ENCODE data around the gene LDLRAD3.
A peak's percentile ranks its signal among the peaks of the same experiment; 100 is the strongest.

Gene LDLRAD3

DNA sequence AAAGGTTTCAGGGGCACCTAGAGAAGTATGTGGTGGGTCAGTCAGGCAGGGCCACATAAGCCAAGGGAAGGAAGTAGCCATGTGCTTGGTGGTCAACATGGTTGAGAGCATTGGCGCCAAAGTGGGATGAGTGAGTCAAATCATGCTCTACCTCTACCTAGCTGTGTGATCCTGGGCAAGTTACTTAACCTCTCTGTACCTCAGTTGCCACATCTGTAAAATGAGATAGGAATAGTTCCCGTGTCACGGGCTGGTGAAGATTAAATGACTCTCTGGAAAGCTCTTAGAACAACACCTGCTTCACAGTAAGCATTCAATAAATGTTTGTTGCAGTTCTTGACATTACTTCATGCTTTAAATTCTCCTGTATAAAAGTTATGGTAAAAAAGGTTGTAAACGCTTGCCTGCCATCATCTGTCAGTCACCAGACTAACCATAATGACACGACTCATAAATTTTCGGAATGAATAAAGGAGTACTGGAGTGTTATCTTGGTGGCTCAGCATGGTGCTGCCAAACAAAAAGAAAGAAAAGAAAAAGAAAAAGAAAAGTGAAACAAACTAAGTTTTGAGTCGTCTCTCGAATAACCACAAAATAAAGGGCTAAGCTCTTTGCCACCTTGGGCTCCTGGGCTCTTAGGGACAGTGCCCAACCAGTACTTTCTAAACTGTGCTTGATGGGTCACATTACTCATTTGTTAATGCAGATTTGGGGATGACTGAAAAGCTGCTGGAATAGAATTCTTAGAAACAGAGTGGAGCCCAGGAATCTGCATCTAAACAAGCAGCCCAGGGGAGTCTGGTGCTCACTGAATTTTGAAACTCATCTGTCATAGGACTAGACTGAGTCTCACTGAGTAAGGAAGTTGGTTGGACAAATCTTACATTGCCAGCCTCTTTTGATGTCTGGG, 107.6 kb downstream of the LDLRAD3 start:
- no peak for DNase-seq

DNA sequence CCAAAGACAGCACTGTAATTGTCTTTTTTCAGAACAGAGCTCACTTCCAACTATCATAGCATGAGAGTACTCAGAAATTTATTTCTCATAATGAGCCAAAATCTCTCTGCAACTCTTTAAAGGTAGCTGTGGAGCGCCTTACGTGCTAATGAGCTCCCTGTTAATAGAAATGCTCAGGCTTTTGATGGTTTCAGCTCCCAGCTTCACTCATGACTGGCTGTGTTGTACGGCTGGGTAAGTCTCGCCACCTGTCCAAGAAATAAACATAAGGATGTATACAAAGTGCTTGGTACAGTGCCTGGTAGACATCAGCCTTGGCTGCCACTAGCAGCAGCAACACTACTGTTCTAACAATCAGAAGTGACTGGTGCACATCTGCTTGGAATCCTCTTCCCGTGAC, 109.4 kb downstream of the LDLRAD3 start:
- no peak for DNase-seq

DNA sequence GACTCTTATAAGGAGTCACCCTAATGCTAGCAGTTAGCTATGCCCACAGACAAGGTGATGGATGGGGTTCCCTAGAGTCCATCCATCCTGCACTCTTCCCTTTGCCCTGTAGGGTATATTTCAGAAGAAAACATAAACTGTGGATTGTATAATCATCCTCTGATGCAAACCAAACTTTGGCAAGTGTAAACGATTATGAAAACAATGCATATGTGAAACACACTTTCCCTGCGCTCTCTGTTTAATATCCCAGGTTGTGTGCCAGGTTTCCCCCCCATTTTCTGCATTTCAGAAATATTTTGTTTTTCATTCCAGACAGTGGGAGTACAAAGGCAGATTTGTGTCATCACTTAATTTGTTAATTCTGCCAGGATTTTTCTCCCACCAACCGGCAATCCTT, 110.0 kb downstream of the LDLRAD3 start:
- DNase-seq: no peak

DNA sequence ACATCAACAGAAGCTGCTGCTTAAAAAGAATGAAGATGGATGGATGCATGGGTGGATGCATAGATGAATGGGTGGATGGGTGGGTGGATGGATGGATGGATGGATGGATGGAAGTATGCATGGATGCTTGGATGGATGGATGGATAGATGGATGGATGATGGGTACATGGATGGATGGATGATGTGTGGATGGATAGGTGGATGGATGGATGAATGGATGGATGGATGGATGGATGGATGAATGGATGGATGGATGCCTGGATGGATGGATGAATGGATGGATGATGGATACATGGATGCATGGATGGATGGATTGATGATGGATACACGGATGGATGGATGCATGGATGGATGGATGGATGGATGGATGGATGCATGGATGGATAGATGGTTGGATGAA, 110.8 kb downstream of the LDLRAD3 start:
- DNase-seq: no peak

DNA sequence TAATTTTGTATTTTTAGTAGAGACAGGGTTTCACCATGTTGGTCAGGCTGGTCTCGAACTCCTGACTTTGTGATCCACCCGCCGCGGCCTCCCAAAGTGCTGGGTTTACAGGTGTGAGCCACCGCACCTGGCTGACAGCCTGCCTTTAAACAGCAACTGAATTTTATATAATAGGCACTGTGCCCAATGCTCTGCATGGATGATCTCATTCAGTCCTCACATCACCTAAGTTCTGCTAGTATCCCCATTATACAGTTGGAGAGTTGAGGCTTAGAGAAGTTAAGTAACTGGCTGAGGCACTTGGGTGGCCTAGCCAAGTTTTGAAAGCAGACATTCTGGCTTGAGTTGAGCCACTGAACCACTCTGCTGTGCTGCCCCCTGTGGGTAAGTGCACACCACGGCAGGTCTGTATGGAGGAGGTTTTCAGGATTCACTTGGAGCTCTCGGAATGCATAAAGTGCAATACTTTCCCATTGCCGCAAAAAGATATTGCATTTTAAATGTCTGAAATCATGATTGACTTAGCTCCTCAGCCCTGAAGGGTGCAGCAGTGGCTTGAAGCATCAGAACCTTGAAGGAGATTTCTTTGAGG, 112.4 kb downstream of the LDLRAD3 start:
- DNase-seq: peak; percentile 34

DNA sequence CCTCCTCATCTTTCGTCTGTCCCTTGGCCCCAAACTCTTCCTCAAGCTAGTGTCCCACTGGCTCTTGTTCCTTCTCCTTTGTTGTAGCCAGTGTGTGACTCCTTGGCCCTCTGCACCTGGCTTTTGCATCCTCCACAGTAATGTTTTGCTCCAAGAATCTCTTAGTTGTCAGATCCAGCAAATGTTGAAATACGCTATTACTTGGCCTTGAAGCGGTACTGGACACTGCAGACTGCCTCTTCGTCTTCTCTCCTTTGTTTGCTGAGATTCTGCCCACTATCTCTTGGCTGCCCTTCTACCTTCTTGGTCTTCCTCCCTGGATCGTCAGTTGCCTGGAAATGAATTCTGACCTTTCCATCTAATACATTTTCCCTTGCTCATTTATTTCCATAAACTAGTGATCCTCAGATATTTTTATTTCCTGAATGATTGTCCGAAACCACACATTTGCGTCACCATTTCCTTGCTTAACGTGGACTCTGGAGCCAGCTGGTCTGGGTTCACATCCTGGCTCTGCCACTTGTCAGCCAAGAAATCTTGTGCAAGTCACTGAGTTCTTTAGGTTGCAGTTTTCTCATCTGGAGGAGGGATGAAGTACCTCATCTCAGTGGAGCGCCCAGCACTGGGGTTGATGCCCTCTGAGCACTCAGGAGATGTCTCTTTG, 113.6 kb downstream of the LDLRAD3 start:
- no peak for DNase-seq

DNA sequence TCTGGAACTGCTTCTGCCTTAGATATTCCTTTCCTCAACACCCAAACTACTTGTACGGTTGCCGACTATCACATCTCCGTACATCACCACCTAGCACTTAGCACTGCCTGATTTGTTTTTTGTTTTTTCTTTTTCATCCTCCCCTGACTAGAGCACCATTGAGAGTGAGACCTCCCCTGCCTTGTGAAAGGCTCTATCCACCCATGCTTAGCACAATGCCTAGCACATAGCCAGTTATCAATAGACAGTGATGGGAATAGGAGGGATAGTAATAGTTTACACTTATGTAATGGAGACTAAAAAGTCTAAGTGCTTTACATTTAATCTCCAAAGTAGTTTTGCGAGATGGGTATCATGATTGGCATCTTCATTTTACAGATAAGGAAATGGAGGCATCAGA, 115.8 kb downstream of the LDLRAD3 start:
- no peak for DNase-seq

DNA sequence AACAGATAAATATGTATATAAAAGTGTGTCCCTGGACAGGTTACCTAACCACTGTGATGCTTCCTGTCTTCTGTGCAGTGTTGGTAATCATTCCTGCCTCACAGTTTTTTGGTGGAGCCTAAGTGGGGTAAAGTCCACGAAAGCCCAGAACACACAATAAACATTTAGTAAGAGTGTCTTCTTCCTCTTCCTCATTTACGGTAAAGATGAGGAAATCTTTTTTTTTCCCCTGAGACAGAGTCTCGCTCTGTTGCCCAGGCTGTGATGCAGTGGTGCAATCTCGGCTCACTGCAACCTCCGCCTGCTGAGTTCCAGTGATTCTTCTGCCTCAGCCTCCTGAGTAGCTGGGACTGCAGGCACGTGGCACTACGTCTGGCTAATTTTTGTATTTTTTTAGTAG, 117.1 kb downstream of the LDLRAD3 start:
- no peak for DNase-seq

DNA sequence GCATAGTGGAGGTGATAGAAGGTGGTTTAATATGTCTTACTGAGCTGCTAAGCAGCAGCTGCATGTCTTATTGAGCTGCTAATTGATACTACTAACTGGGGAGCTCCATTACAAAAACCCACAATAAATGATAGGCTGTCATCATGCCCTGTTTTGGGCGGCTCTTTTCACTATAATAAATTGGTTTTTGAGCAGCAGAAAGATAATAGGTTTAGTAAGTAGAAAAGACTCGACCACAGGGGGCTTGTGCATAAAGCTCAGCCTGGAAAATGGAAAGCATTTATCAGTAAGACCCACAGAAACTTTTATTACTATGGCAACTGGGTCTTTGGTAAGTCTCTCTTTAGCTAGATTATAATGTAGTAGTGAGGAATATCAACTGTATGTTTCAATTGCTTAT, 117.6 kb downstream of the LDLRAD3 start:
- no peak for DNase-seq

DNA sequence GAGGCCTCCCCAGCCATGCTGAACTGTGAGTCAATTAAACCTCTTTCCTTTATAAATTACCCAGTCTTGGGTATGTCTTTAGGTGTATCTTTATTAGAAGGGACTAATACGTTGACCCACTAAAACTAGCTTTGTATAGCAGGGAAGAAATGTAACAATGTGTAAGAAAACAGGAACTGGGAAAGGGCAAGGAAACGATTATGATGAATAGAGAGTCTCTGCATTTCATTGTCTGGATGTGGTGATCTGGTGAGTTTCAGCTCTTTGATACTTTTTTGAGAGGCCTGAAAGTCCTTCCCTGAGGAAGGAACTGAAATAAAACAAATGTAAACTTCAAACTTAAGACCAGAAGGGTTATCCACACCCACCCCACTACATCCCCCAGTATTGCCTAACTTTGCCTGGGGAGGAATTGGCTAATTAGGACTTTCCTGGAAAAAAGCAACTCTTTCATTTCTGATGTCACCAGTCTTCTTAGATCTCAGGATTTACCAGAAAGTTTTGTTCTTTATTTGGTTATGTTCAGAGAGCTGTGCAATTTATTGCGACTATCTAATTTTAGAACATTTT, 119.0 kb downstream of the LDLRAD3 start:
- no peak for DNase-seq

DNA sequence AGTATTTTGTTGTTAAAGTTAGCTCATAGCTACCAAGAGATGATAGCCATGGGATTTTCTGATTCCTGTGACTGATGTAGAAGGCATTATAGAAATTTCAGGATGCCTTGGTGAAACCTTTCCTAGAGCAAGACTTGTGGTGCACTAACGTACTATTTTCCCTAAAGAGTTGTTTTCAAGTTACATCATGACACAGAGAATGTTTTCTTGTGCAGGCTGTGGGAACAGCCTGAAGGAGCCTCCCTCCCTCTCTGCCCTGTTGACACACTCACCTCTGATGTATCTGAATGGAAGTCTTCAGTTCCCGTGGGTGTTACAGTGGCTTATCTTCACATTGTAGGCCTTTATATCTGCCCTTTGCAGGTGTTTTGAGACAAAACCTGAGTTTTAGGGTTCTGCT, 121.6 kb downstream of the LDLRAD3 start:
- DNase-seq: peak; percentile 25

DNA sequence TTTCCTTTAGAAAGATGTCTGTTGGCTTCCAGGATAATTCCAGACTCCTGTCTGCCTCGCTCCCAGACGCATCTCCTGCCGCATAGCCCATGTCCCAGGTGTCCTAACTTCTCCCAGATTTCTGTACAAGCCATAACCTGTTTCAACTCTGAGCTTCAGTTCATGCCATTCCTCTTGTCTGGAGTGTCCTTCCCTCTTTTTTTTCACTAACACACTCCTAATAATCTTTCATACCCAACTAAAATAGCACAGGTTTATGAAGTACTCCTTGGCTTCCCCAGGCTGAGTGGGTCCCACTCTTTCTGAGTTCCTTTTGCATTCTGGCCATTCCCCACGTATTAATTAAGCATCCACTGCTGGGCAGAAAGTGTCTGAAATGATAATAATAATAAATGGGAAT, 123.0 kb downstream of the LDLRAD3 start:
- DNase-seq: no peak

DNA sequence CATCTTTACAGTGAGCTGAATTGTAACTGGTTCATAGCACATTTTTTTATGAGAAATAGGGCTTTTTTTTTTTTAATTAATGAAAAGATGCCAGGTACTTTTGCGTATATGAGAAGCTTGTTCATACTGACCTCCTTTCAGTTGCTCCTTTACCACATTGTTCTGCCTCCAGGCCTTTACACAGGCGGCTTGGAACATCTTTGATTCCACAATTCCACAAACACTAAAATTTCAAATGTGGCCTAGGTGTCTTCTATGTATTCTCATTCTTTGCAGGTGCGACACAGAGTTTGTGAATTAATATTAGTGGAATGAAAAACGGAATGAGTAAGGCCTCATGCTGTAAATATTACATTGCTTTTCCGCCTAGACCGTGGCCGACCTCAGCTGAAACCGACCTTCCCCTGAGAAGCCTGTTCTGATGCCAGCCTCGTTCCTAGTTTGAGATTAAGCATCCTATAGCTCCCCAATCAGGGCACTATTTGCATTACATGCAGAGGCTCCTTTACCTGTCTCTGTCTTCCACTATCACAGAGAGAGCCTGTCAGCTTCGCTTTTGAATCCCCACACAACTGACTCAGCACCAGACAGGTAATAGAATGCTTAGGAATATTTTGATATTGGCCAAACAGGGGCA, 125.8 kb downstream of the LDLRAD3 start:
- no peak for DNase-seq

DNA sequence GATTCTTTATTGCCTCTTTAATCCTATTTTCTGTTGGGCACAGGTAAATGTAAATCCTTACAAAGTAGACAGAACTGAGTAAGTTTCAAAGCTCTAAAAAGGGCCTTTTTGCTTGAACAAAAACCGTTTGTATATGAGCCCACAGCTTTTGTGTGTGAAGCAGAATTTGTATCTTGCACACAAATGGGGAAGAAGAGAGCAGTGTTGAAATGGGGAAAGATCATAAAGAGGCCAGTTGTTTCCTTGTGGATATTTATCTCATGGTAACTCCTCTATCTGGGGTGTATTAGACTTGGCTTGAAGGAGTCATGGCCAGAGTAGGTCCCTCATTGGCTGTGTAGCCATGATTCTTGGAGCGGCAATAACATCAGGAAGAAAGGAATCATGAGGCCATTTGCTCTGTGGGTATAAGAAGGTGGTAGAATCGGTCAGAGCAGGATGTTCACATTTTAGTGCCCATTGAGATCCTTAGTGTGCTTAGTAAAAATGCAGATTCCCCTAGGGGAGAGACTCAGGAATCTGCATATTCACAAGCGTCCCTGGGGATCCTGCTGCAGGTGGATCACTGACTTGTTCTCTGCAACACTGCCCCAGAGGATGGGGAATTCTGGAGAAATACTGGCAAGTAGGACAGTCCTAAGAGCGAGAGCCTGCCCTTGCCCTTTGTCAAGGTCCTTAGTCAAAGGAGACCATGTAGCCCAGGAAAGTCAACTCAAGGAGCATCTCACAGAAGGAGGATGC, 126.5 kb downstream of the LDLRAD3 start:
- no peak for DNase-seq

DNA sequence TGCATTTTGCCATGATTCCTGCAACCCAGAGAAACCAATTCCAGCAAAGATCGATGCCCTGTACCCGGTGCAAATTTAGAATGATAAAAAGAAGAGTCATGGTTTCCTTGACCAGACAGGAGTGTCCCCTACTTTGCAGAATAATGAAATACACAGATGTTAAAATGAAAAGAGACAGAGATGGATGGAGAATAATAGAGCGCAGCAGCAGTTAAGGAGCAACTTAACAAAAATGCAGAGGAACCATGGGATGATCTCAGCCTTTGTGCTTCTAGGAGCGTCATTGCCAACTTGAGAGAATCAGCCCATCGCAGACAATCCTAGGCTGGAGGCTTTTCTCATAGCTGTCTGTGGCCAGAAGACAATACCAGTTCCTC, 127.1 kb downstream of the LDLRAD3 start:
- no peak for DNase-seq

DNA sequence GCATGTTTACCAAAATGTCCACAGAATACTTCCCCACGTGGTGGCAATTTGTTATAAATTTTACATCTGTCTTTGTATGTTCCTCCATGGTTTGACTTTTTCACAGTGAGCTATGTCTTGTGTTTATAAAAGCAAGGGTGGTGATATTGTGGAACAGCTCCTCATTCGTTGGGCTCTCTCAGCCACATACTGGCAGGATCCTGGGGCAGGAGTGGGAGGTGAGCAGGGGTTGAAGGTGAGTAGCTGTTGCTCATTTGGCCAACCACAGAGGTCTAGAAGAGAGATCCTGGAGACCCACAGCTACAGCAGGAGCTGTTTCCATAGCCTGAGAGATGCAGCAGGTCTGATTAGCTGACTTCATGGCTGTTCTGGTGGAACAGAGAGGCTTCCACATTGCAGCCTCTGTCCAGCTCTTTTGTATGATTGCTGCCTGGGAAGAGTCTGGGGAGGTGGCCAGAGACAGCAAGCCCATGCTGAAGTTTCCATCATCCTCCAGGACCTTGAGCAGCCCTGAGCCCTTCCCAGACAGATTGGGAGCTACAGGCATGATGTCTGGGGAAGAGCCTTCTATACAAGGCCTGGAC, 128.1 kb downstream of the LDLRAD3 start:
- DNase-seq: no peak

DNA sequence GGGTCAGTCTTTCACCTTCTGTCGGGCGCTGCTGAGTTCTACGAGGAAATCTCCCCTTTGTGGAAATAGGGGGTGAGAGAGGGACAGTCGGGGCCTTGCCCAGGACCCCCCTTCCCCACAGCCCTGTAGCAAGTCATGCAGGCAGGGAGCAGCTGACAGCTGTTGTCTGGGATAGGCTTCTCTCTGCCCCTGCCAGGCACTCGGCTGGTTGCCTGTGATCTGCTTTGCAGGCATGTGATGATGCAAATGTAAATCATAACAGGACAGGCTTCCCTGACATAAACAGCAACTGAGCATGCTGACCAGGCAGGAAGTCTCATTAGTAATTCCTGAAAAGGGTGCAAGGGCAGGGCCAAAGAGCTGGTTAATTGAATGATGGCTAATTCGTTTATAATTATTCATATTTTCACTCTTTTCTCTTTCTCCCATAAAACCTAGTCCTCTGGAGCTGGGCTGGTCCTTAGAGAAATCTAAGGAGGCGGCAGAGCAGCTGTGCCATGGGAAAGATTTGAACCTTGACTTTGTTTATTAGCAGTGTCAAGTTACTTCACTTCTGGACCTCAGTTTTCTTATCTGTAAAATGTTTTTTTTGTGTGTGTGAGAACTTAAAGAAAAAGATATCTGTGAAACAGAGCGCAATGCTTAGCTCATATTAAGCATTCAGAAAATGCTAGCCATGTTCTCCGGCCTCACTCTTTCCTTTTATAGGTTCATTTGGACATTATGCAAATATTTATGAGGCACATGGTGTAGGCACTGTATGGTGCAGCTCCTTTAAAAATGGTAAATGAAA, 129.7 kb downstream of the LDLRAD3 start:
- peak; percentile 77 for DNase-seq

DNA sequence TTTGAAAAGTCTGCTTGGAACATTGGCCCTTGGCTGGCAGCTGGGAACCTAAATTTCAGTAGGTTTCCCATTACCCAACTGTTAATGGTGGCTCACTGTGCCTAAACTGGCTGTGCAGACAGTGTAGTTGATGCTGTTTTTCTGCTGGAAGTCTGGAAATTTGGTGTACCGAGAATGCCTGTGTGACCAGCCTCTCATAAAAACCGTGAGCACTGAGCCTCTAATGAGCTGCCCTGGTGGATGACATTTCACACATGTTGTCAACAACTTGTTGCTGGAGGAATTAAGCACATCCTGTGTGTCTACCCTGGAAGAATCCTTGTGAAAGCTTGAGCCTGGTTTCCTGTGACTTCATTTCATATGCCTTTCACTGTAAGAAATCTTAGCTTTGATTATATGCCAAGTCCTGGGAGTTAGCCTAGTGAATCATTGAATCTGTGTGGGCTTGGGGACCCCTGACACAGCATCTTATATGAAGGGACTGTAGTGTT, 131.1 kb downstream of the LDLRAD3 start:
- peak; percentile 90 for DNase-seq

DNA sequence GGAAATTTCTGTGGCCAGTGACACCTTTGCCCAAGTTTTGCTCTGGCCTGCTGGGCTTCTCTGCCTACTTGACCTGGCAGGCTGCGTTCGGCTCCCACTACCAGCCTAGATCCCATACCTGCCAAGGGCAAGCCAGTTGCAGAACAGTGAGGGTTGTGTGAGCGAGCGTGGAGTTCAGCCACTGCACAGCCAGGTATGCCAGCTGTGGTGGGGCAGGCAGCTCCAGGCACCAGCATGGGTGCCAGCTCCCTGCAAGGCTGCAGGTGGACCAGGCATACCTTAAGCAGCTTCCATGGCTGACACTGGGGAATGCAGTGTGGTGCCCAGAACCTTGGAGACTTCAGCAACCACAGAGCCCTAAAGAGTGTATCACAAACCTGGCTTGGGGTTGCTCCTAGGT, 133.5 kb downstream of the LDLRAD3 start:
- DNase-seq: no peak

DNA sequence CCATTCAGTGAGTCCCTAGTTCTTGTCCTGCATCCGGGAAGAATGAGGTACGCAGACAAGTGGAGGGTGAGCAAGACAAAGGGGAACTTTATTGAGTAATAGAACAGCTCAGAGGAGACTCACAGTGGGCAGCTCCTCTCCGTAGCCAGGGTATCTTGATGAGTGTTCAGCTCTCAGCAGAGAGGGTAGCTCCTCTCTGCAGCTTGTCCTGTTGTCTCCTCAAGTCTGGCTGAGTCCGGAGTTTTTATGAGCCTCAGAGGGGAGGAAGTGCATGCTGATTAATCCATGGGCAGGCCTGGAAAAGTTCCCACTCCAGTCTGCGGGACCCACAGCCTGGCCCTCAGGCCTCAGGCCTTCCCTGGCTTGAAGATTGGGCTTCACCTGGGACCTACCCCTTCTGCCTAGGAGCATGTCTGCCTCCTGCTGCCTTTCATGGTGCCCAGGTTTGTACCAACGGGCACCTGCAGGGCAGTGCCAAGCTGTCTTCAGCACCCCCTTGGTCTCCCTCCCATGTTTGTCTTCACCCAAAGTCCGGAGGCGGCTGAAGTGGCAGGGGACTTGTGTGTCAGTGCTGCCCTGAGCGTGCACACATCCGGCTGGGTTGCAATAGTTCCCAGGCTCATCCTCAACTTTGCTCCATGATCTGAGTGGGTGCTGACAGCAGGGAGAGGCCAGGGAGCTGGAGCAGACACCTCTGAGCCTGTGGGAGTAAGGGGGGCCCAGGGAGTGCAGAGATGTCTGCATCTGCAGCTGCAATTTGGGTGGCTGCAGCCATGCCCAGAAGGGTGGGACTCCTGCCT, 134.2 kb downstream of the LDLRAD3 start:
- no peak for DNase-seq

Data from fibroblast of skin of scalp (primary cell).